Neuronal stem cell (in vitro differentiated cells): ENCODE measurements around the gene GRIK4.

Experiments used
- DNase-seq: peaks from one replicate; pipeline ENCODE4 v3.0.0-alpha.2; 2013; ENCODE audit warnings: low spot score
- H2AFZ ChIP-seq: one replicate; pipeline ENCODE4 v1.6.1; 2013; ENCODE audit warnings: mild to moderate bottlenecking, low read length, inconsistent platforms
- H2AK5ac ChIP-seq: 2 replicates; pipeline ENCODE4 v1.6.1; 2013; ENCODE audit warnings: low read depth, mild to moderate bottlenecking, inconsistent platforms, low read length, moderate library complexity, mixed read lengths
- H2BK120ac ChIP-seq: 2 replicates; pipeline ENCODE4 v1.6.1; 2013; ENCODE audit warnings: low read depth, mild to moderate bottlenecking, inconsistent platforms, low read length, moderate library complexity, mixed read lengths
- H2BK12ac ChIP-seq: one replicate; pipeline ENCODE4 v1.6.1; 2013; ENCODE audit warnings: low read length, inconsistent platforms
- H2BK15ac ChIP-seq: 2 replicates; pipeline ENCODE4 v1.6.1; 2013; ENCODE audit warnings: mild to moderate bottlenecking, low read length, inconsistent platforms, mixed read lengths
- H2BK5ac ChIP-seq: one replicate; pipeline ENCODE4 v1.6.1; 2013; ENCODE audit warnings: inconsistent platforms, mild to moderate bottlenecking, low read length, moderate library complexity
- H3K14ac ChIP-seq: one replicate; pipeline ENCODE4 v1.6.1; 2013; ENCODE audit warnings: low read length, inconsistent platforms
- H3K18ac ChIP-seq: 2 replicates; pipeline ENCODE4 v1.6.1; 2013; ENCODE audit warnings: low read length, inconsistent platforms
- H3K23ac ChIP-seq: 2 replicates; pipeline ENCODE4 v1.6.1; 2013; ENCODE audit warnings: low read depth, mild to moderate bottlenecking, mixed read lengths, low read length, inconsistent platforms; ENCODE audit not compliant: poor library complexity
- H3K27ac ChIP-seq: replicated peaks from 3 replicates; pipeline ENCODE4 v1.5.1; 2013; ENCODE audit warnings: low read length, inconsistent platforms
- H3K27me3 ChIP-seq, 3 experiments: 2 replicates each; pipeline ENCODE4 v1.6.1; 2013; ENCODE audit warnings: low read length in 3 of 3, mild to moderate bottlenecking in 2 of 3, inconsistent platforms in 1 of 3, low read depth in 1 of 3, mixed read lengths in 1 of 3, moderate library complexity in 1 of 3; ENCODE audit not compliant: control insufficient read depth in 3 of 3, insufficient read depth in 3 of 3
- H3K36me3 ChIP-seq, 2 donors: replicated peaks in 1 of 2; 2 replicates each; pipeline ENCODE4 v1.6.1; 2013; ENCODE audit warnings: low read length in 2 of 2; ENCODE audit not compliant: control insufficient read depth in 2 of 2, insufficient read depth in 2 of 2
- H3K4ac ChIP-seq: 2 replicates; pipeline ENCODE4 v1.6.1; 2013; ENCODE audit warnings: inconsistent platforms, mild to moderate bottlenecking, low read length, moderate library complexity
- H3K4me1 ChIP-seq, 2 donors: 1 replicate in 1 of 2; 2 replicates in 1 of 2; pipeline ENCODE4 v1.6.1; 2013; ENCODE audit warnings: low read length in 2 of 2, low read depth in 1 of 2; ENCODE audit not compliant: control insufficient read depth in 2 of 2, insufficient read depth in 1 of 2
- H3K4me2 ChIP-seq: one replicate; pipeline ENCODE4 v1.6.1; 2013; ENCODE audit warnings: mild to moderate bottlenecking, low read length, inconsistent platforms; ENCODE audit not compliant: insufficient read depth, poor library complexity, severe bottlenecking
- H3K4me3 ChIP-seq, 2 donors: 2 replicates each; pipeline ENCODE4 v1.5.1; 2013; ENCODE audit warnings: low read length in 2 of 2, mild to moderate bottlenecking in 2 of 2, inconsistent platforms in 1 of 2, moderate library complexity in 1 of 2
- H3K79me1 ChIP-seq: one replicate; pipeline ENCODE4 v1.6.1; 2013; ENCODE audit warnings: low read depth, mild to moderate bottlenecking, inconsistent platforms, low read length, moderate library complexity
- H3K9ac ChIP-seq: one replicate; pipeline ENCODE4 v1.6.1; 2013; ENCODE audit warnings: mild to moderate bottlenecking, low read depth, low read length, inconsistent platforms; ENCODE audit not compliant: poor library complexity
- H3K9me3 ChIP-seq, 2 donors: replicated peaks in 1 of 2; 2 replicates each; pipeline versions ENCODE3 to v1.6.1; 2013; ENCODE audit warnings: low read length in 2 of 2, mild to moderate bottlenecking in 2 of 2, inconsistent platforms in 1 of 2, low read depth in 1 of 2, mixed read lengths in 1 of 2, moderate library complexity in 1 of 2; ENCODE audit not compliant: control insufficient read depth in 2 of 2, insufficient read depth in 1 of 2
- H4K8ac ChIP-seq: one replicate; pipeline ENCODE4 v1.6.1; 2013; ENCODE audit warnings: low read depth, mild to moderate bottlenecking, inconsistent platforms, low read length, moderate library complexity
- H4K91ac ChIP-seq: one replicate; pipeline ENCODE4 v1.6.1; 2013; ENCODE audit warnings: low read length, low read depth, mild to moderate bottlenecking, inconsistent platforms; ENCODE audit not compliant: poor library complexity
- WGBS, 2 donors: extraction: QIAGEN DNeasy Blood & Tissue Kit; methylation state at CpG; one replicate each; pipeline ENCODE4 v1.1.7; 2013; ENCODE audit warnings: missing lambda C conversion rate in 2 of 2, mixed read lengths in 1 of 2; ENCODE audit not compliant: insufficient read length in 2 of 2, insufficient replicate concordance in 1 of 2; ENCODE audit errors: extremely low coverage in 2 of 2; 5-methylcytosine and 5-hydroxymethylcytosine counted together

Gene GRIK4

GRCh38 chr11:120959189-120959588 is 447.6 kb downstream of the GRIK4 start:
- no peak overlapping the region for H3K23ac ChIP-seq
- H2AFZ ChIP-seq = no peak overlapping the region
- no peak for DNase-seq
- H3K4me3 ChIP-seq = no peak overlapping the region
- no peak overlapping the region for H2AK5ac ChIP-seq
- H3K27me3 ChIP-seq = no peaks in the 10 kb centered on the region
- no peaks in the 10 kb centered on the region for H3K9me3 ChIP-seq
- no peak overlapping the region for H3K18ac ChIP-seq
- no peak overlapping the region for H2BK120ac ChIP-seq
- no CpG with 5 or more reads among the region's 3 CpGs for WGBS, 2 donors
- H3K9ac ChIP-seq = no peak overlapping the region
- H3K4me1 ChIP-seq = peaks cover 0 to 4% of the 10 kb centered on the region in 2 donors
- H3K4me2 ChIP-seq = no peak overlapping the region
- no peak overlapping the region for H3K4ac ChIP-seq
- no peak overlapping the region for H4K91ac ChIP-seq
- no peak overlapping the region for H3K14ac ChIP-seq
- no peaks in the 10 kb centered on the region for H3K36me3 ChIP-seq
- no peak overlapping the region for H4K8ac ChIP-seq
- H2BK15ac ChIP-seq = no peak overlapping the region
- no peak overlapping the region for H2BK12ac ChIP-seq
- no peak overlapping the region for H3K27ac ChIP-seq
- H3K79me1 ChIP-seq = no peaks in the 10 kb centered on the region
- H2BK5ac ChIP-seq = no peak overlapping the region

- H2AK5ac ChIP-seq = no peak overlapping the region
- H4K8ac ChIP-seq = no peak overlapping the region
- DNase-seq = no peak
- no peak overlapping the region for H3K18ac ChIP-seq
- no peak overlapping the region for H3K4me3 ChIP-seq
- H3K23ac ChIP-seq = no peak overlapping the region
- no peak overlapping the region for H3K14ac ChIP-seq
- no peak overlapping the region for H2BK5ac ChIP-seq
- H3K36me3 ChIP-seq = no peaks in the 10 kb centered on the region
- no peak overlapping the region for H3K9ac ChIP-seq
- no peak overlapping the region for H3K4ac ChIP-seq
- WGBS, 2 donors = no CpG with 5 or more reads among the region's 1 CpG
- H3K27ac ChIP-seq = no peak overlapping the region
- H2AFZ ChIP-seq = no peak overlapping the region
- H3K9me3 ChIP-seq = peaks cover 0 to 1% of the 10 kb centered on the region in 2 donors
- no peak overlapping the region for H3K4me2 ChIP-seq
- H2BK12ac ChIP-seq = no peak overlapping the region
- no peaks in the 10 kb centered on the region for H3K27me3 ChIP-seq
- H2BK120ac ChIP-seq = no peak overlapping the region
- H2BK15ac ChIP-seq = no peak overlapping the region
- H3K4me1 ChIP-seq = no peaks in the 10 kb centered on the region
- H4K91ac ChIP-seq = no peak overlapping the region
- no peaks in the 10 kb centered on the region for H3K79me1 ChIP-seq
Measured at GRCh38 chr11:120964857-120965256, 453.3 kb downstream of the GRIK4 start.

- no peak overlapping the region for H2BK12ac ChIP-seq
- H2AFZ ChIP-seq = no peak overlapping the region
- no peak overlapping the region for H2AK5ac ChIP-seq
- no peak overlapping the region for H3K4me3 ChIP-seq
- WGBS, 2 donors = no CpG with 5 or more reads among the region's 14 CpGs
- no peak overlapping the region for H2BK120ac ChIP-seq
- no peaks in the 10 kb centered on the region for H3K36me3 ChIP-seq
- H3K4ac ChIP-seq = no peak overlapping the region
- H3K14ac ChIP-seq = no peak overlapping the region
- no peak overlapping the region for H4K8ac ChIP-seq
- no peaks in the 10 kb centered on the region for H3K27me3 ChIP-seq
- H3K4me1 ChIP-seq = no peaks in the 10 kb centered on the region
- no peaks in the 10 kb centered on the region for H3K79me1 ChIP-seq
- H2BK5ac ChIP-seq = no peak overlapping the region
- H3K9me3 ChIP-seq = peaks cover 0 to 1% of the 10 kb centered on the region in 2 donors
- DNase-seq = no peak
- H3K23ac ChIP-seq = no peak overlapping the region
- H3K4me2 ChIP-seq = no peak overlapping the region
- H3K27ac ChIP-seq = no peak overlapping the region
- H3K9ac ChIP-seq = no peak overlapping the region
- no peak overlapping the region for H2BK15ac ChIP-seq
- H3K18ac ChIP-seq = no peak overlapping the region
- H4K91ac ChIP-seq = no peak overlapping the region
Measured at GRCh38 chr11:120966840-120967239, 455.3 kb downstream of the GRIK4 start.

- Histone ChIP-seq H2BK15ac (no peak overlapping the region), H3K23ac (no peak overlapping the region), H3K36me3 (no peaks in the 10 kb centered on the region), H3K9ac (no peak overlapping the region), H4K8ac (no peak overlapping the region), H3K4me1 (no peaks in the 10 kb centered on the region), H2AK5ac (no peak overlapping the region), H3K4me3 (no peak overlapping the region), H3K4me2 (no peak overlapping the region), H3K27ac (no peak overlapping the region), H3K18ac (no peak overlapping the region), H3K14ac (no peak overlapping the region), H4K91ac (no peak overlapping the region), H3K79me1 (no peaks in the 10 kb centered on the region), H2BK120ac (no peak overlapping the region), H2BK12ac (no peak overlapping the region), H3K4ac (no peak overlapping the region), H3K9me3 (no peaks in the 10 kb centered on the region), H2BK5ac (no peak overlapping the region), H2AFZ (no peak overlapping the region), H3K27me3 (no peaks in the 10 kb centered on the region)
- no peak for DNase-seq
- no CpG with 5 or more reads among the region's 6 CpGs for WGBS, 2 donors
Measured at GRCh38 chr11:120969993-120970392, 458.4 kb downstream of the GRIK4 start.
